ENCODE measurements around the gene LINS1.

DNA sequence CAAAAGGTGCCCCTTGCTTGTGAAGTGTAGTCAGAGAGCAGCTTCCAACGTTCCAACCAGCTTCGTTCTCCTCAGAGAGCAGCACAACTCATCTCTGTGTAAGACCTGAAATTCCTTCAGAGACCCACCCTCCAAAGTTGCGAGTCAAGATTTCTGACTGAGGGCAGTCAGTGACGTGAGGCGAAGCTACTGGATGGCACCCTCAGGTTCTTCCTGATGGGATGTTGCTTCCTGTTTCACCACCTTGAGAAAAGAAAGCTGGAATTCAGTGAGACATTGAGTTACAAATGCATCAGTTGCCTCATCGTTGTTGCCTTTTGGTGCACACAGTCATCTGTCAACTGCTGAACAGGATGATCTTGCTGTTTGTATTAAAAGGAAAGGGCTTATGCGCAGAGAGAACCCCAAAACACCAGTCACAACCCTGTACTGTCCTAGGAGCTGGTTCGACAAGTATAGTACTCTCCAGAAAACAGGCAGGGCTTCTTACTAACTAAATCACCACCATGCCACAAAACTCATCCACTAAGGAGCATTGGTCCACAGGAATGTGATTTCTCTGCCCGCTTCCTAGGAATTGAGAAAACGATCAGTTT, 73.1 kb downstream of the LINS1 start, which contains the start of gene CERS3:
- TF ChIP-seq GATA3 (IDR thresholded peaks at IDR 0.05; ENCODE audit: low read depth, low read length), result no peak
- no peak for TF ChIP-seq GATA2 (IDR thresholded peaks at IDR 0.05; ENCODE audit: low read depth, low read length)
